HepG2 (cell line): ENCODE results near the gene GP1BA. TPM values are rescaled to one million over a fixed set of nuclear protein-coding genes. Genes with fewer than 3 reads are reported as not detected.
A peak's percentile ranks its signal among the peaks of the same experiment; 100 is the strongest.

Source experiments
- ARID5B ChIP-seq: IDR thresholded peaks from 2 replicates; pipeline ENCODE4 v1.4.0; 2020; ENCODE audit warnings: mild to moderate bottlenecking, missing genetic modification reagents
- DNMT1 ChIP-seq: sonication (generic); formaldehyde crosslinking; IDR thresholded peaks from 2 replicates; pipeline ENCODE4 v1.5.1; 2020; ENCODE audit warnings: mild to moderate bottlenecking, missing genetic modification reagents
- FLYWCH1 ChIP-seq: sonication (generic); formaldehyde crosslinking; IDR thresholded peaks from 2 replicates; pipeline ENCODE4 v1.8.1; 2023; ENCODE audit warnings: mild to moderate bottlenecking, missing genetic modification reagents
- IKZF1 ChIP-seq: fragments of 450-650 bp; IDR thresholded peaks from 2 replicates; pipeline ENCODE4 v1.7.1; 2016
- IRF2 ChIP-seq: IDR thresholded peaks from 2 replicates; pipeline ENCODE4 v1.6.1; 2018; ENCODE audit warnings: missing genetic modification reagents, missing compliant biosample characterization
- JUN ChIP-seq: sonication (generic); formaldehyde crosslinking; IDR thresholded peaks from 2 replicates; pipeline ENCODE4 v1.4.0; 2020; ENCODE audit warnings: mild to moderate bottlenecking, missing genetic modification reagents
- KDM2A ChIP-seq: sonication (generic); formaldehyde crosslinking; IDR thresholded peaks from 2 replicates; pipeline ENCODE4 v1.4.0; 2020; ENCODE audit warnings: low read depth, missing genetic modification reagents, borderline replicate concordance
- KDM5B ChIP-seq: sonication (generic); formaldehyde crosslinking; IDR thresholded peaks from 2 replicates; pipeline ENCODE4 v1.4.0; 2020; ENCODE audit warnings: missing genetic modification reagents, mild to moderate bottlenecking, borderline replicate concordance
- NKX3-1 ChIP-seq: sonication (generic); formaldehyde crosslinking; IDR thresholded peaks from 2 replicates; pipeline ENCODE4 v1.5.0; 2020; ENCODE audit warnings: missing genetic modification reagents
- POLR2G ChIP-seq: fragments of 200-400 bp; formaldehyde crosslinking; IDR thresholded peaks from 2 replicates; pipeline ENCODE4 v1.6.1; 2018; ENCODE audit warnings: mild to moderate bottlenecking, low read depth, low read length, moderate library complexity
- RNF2 ChIP-seq: fragments of 450-650 bp; conservative IDR thresholded peaks from 2 replicates; pipeline ENCODE4 v1.6.1; 2016; ENCODE audit warnings: low read depth
- SP5 ChIP-seq: IDR thresholded peaks from 2 replicates; pipeline ENCODE4 v1.6.1; 2016; ENCODE audit warnings: low read depth, borderline replicate concordance
- TRIM22 ChIP-seq: fragments of 450-650 bp; IDR thresholded peaks from 2 replicates; pipeline ENCODE4 v1.6.1; 2017
- ZNF460 ChIP-seq: sonication (generic); formaldehyde crosslinking; IDR thresholded peaks from 2 replicates; pipeline ENCODE4 v1.5.1; 2020; ENCODE audit warnings: missing genetic modification reagents, mild to moderate bottlenecking, borderline replicate concordance
- ZNF563 ChIP-seq: sonication (generic); formaldehyde crosslinking; IDR thresholded peaks from 2 replicates; pipeline ENCODE4 v1.8.0; 2022; ENCODE audit warnings: mild to moderate bottlenecking, moderate library complexity, missing genetic modification reagents
- ZNF790 ChIP-seq: sonication (generic); formaldehyde crosslinking; IDR thresholded peaks from 2 replicates; pipeline ENCODE4 v1.8.0; 2022; ENCODE audit warnings: missing genetic modification reagents, mild to moderate bottlenecking, borderline replicate concordance
- polyA plus RNA-seq, 8 experiments: library from polyadenylated mRNA; depleted of rRNA in 3 of 8; stranded (reverse) in 7 of 8; unstranded in 1 of 8; fragments of >200 nt; fragmentation: Illumina TruSeq in 4 of 8; extraction: Trizol in 4 of 8; gene quantifications; 2 replicates each; pipeline versions ENCODE4 v1.2.1 to v1.2.3, GENCODE V29; 2011 to 2016; ENCODE audit warnings: low read depth in 4 of 8, missing spikeins in 1 of 8, mixed read lengths in 1 of 8; ENCODE audit not compliant: insufficient read depth in 1 of 8
- total RNA-seq, 5 experiments: library from RNA; depleted of rRNA; stranded (reverse); fragments of >200 nt; fragmentation: Illumina TruSeq; extraction: Trizol; gene quantifications; 2 replicates each; pipeline ENCODE4 v1.2.3, GENCODE V29; 2016; ENCODE audit warnings: low read depth in 1 of 5
- TF ChIP-seq, protein P1 (sequence below): IDR thresholded peaks from 2 replicates; pipeline ENCODE4 v1.6.1; 2016; ENCODE audit warnings: mild to moderate bottlenecking
- TF ChIP-seq, protein P2 (sequence below): sonication (generic); formaldehyde crosslinking; IDR thresholded peaks from 2 replicates; pipeline ENCODE4 v1.5.0; 2020; ENCODE audit warnings: missing genetic modification reagents, mild to moderate bottlenecking, borderline replicate concordance
- TF ChIP-seq, protein P3 (sequence below): IDR thresholded peaks from 2 replicates; pipeline ENCODE4 v1.6.1; 2012; ENCODE audit warnings: inconsistent platforms
- TF ChIP-seq, protein P4 (sequence below): sonication (generic); formaldehyde crosslinking; IDR thresholded peaks from 2 replicates; pipeline ENCODE4 v1.8.0; 2022; ENCODE audit warnings: low read depth, missing genetic modification reagents

The GP1BA gene
- total and polyA plus RNA-seq, 2 of the 13 experiments (the other 11 are each of a cell fraction or from before 2014, with no cell fraction given): not detected

- TF ChIP-seq IRF2 (CRISPR knock-in tag): no peak
- peak; percentile 75 for TF ChIP-seq ARID5B
- TF ChIP-seq RNF2: peak; percentile 54; the same call in 1 of the 2 replicates
- peak; percentile 55; the same call in 1 of the 2 replicates for TF ChIP-seq DNMT1 (CRISPR knock-in tag)
- TF ChIP-seq, protein P1, sequence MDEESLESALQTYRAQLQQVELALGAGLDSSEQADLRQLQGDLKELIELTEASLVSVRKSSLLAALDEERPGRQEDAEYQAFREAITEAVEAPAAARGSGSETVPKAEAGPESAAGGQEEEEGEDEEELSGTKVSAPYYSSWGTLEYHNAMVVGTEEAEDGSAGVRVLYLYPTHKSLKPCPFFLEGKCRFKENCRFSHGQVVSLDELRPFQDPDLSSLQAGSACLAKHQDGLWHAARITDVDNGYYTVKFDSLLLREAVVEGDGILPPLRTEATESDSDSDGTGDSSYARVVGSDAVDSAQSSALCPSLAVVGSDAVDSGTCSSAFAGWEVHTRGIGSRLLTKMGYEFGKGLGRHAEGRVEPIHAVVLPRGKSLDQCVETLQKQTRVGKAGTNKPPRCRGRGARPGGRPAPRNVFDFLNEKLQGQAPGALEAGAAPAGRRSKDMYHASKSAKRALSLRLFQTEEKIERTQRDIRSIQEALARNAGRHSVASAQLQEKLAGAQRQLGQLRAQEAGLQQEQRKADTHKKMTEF: peak; percentile 84
- TF ChIP-seq SP5 (CRISPR knock-in tag): peak; percentile 69; the same call in 1 of the 2 replicates
- TF ChIP-seq ZNF460 (CRISPR knock-in tag): peak; percentile 13; the same call in 1 of the 2 replicates
- peak; percentile 89 for TF ChIP-seq ZNF563
- TF ChIP-seq KDM2A (CRISPR knock-in tag): peak; percentile 16; the same call in 1 of the 2 replicates
- no peak for TF ChIP-seq FLYWCH1 (CRISPR knock-in tag)
- no peak for TF ChIP-seq IKZF1
- TF ChIP-seq POLR2G: peak; percentile 76
- TF ChIP-seq TRIM22: no peak
- TF ChIP-seq, protein P2, sequence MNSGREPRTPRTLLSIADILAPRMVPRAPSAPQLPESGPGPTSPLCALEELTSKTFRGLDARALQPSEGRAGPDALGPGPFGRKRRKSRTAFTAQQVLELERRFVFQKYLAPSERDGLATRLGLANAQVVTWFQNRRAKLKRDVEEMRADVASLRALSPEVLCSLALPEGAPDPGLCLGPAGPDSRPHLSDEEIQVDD (CRISPR knock-in tag): no peak
- TF ChIP-seq JUN (CRISPR knock-in tag): no peak; the same call in 1 of the 2 replicates
- no peak for TF ChIP-seq NKX3-1 (CRISPR knock-in tag)
- TF ChIP-seq, protein P3, sequence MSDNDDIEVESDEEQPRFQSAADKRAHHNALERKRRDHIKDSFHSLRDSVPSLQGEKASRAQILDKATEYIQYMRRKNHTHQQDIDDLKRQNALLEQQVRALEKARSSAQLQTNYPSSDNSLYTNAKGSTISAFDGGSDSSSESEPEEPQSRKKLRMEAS: peak; percentile 97
- TF ChIP-seq KDM5B (CRISPR knock-in tag): peak; percentile 81; the same call in 1 of the 2 replicates
- TF ChIP-seq, protein P4, sequence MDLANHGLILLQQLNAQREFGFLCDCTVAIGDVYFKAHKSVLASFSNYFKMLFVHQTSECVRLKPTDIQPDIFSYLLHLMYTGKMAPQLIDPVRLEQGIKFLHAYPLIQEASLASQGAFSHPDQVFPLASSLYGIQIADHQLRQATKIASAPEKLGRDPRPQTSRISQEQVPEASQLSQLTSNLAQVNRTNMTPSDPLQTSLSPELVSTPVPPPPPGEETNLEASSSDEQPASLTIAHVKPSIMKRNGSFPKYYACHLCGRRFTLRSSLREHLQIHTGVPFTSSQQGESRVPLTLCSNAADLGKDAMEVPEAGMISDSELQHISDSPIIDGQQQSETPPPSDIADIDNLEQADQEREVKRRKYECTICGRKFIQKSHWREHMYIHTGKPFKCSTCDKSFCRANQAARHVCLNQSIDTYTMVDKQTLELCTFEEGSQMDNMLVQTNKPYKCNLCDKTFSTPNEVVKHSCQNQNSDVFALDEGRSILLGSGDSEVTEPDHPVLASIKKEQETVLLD (CRISPR knock-in tag): no peak; the same call in 1 of the 2 replicates
- TF ChIP-seq ZNF790: peak; percentile 11; the same call in 1 of the 2 replicates
These were observed 17.4 kb downstream of the GP1BA start (continued) for GRCh38 chr17:4949321-4950074.
